K562 (cell line): Measurements from ENCODE around the gene SDCCAG8.

Experiments used
- CTCF ChIP-seq, 3 experiments: IDR thresholded peaks in 2 of 3; conservative IDR thresholded peaks in 1 of 3; 2 replicates each; pipeline ENCODE4 v1.5.1; 2011 to 2012; ENCODE audit warnings: low read length in 3 of 3, mild to moderate bottlenecking in 3 of 3, control low read depth in 2 of 3, improper control_type of control experiment in 1 of 3, inconsistent platforms in 1 of 3, low read depth in 1 of 3, mixed read lengths in 1 of 3, moderate library complexity in 1 of 3; ENCODE audit not compliant: insufficient read depth in 2 of 3
- POLR2A ChIP-seq: fragments of 450-650 bp; conservative IDR thresholded peaks from 2 replicates; pipeline ENCODE4 v1.6.1; 2016
- REST ChIP-seq, 2 experiments: fragments of 450-650 bp; formaldehyde crosslinking in 1 of 2; IDR thresholded peaks; 2 replicates each; pipeline versions ENCODE4 v1.4.0 to v1.6.1; 2014 to 2020; ENCODE audit warnings: mild to moderate bottlenecking in 2 of 2, borderline replicate concordance in 1 of 2, low read depth in 1 of 2
- TEAD1 ChIP-seq, 2 experiments: fragments of 450-650 bp in 1 of 2; sonication (generic) in 1 of 2; formaldehyde crosslinking; IDR thresholded peaks; 2 replicates each; pipeline versions ENCODE4 v1.4.0 to v1.8.0; 2020 to 2022; ENCODE audit warnings: mild to moderate bottlenecking in 2 of 2, missing genetic modification reagents in 1 of 2
- ZBTB33 ChIP-seq: sonication (generic); formaldehyde crosslinking; IDR thresholded peaks from 2 replicates; pipeline ENCODE4 v1.8.1; 2023; ENCODE audit warnings: mild to moderate bottlenecking, missing genetic modification reagents
- ZNF668 ChIP-seq: fragments of 250-450 bp; sonication (Bioruptor Pico); IDR thresholded peaks from 2 replicates; pipeline ENCODE4 v1.8.0; 2022; ENCODE audit warnings: mild to moderate bottlenecking, inconsistent platforms

DNA sequence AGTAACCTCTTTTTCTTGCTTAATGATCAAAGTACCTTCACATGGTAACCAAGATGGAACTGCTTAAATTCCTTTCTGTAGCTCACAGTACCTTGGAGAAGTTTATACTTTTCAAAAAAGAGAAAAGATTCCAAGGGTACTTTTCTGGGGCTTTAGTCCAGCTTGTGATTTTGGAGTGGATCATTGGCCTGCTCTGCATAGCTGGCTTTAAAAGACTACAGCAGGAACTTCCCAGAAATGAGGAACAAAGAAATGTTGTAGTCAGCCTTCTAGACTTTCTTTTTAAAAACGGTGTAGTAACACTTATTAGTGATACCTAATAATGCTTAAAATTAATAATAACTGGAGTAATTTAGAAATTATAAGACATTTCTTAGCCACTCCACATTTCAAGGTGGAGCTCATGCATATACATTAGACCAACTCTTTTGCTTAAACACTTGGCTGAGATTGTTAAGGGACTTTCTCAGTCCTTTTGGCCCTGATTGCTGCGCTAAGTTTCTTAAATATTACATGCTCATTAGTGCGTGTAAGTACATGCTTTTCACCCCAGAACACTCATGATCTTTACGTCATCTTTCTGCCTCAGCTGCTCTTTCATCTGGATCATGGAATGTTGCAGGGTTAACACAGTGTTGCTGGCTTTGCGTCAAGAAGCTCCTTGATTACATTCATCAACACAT lies 57.3 kb downstream of the SDCCAG8 start:
- TF ChIP-seq ZBTB33 (CRISPR knock-in tag) (no peak), TEAD1 (CRISPR knock-in tag; IDR thresholded peaks at IDR 0.05) (no peak), REST (IDR thresholded peaks at IDR 0.05; ENCODE audit: borderline replicate concordance) (no peak), REST (CRISPR knock-in tag; IDR thresholded peaks at IDR 0.05; ENCODE audit: low read depth) (no peak), ZNF668 (CRISPR knock-in tag) (no peak), POLR2A (no peak), CTCF (IDR thresholded peaks at IDR 0.05 in 2 of 3, conservative IDR thresholded peaks at IDR 0.05 in 1 of 3; ENCODE audit: insufficient read depth in 2 of 3, low read depth in 1 of 3, low read length in 3 of 3) (no peak)
